ENCODE results near the gene MAPK8.
A peak's percentile ranks its signal among the peaks of the same experiment; 100 is the strongest.

MAPK8 gene

GRCh38 chr10:48429309-48429708 is 122.8 kb downstream of the MAPK8 start:
- TF ChIP-seq, protein P1, sequence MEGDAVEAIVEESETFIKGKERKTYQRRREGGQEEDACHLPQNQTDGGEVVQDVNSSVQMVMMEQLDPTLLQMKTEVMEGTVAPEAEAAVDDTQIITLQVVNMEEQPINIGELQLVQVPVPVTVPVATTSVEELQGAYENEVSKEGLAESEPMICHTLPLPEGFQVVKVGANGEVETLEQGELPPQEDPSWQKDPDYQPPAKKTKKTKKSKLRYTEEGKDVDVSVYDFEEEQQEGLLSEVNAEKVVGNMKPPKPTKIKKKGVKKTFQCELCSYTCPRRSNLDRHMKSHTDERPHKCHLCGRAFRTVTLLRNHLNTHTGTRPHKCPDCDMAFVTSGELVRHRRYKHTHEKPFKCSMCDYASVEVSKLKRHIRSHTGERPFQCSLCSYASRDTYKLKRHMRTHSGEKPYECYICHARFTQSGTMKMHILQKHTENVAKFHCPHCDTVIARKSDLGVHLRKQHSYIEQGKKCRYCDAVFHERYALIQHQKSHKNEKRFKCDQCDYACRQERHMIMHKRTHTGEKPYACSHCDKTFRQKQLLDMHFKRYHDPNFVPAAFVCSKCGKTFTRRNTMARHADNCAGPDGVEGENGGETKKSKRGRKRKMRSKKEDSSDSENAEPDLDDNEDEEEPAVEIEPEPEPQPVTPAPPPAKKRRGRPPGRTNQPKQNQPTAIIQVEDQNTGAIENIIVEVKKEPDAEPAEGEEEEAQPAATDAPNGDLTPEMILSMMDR (conservative IDR thresholded peaks at IDR 0.05; ENCODE audit: low read length): no peak
- no peak for DNase-seq (ENCODE audit: low read depth)
- no peak overlapping the region for H3K4me3 ChIP-seq (ENCODE audit: low read length)

DNA sequence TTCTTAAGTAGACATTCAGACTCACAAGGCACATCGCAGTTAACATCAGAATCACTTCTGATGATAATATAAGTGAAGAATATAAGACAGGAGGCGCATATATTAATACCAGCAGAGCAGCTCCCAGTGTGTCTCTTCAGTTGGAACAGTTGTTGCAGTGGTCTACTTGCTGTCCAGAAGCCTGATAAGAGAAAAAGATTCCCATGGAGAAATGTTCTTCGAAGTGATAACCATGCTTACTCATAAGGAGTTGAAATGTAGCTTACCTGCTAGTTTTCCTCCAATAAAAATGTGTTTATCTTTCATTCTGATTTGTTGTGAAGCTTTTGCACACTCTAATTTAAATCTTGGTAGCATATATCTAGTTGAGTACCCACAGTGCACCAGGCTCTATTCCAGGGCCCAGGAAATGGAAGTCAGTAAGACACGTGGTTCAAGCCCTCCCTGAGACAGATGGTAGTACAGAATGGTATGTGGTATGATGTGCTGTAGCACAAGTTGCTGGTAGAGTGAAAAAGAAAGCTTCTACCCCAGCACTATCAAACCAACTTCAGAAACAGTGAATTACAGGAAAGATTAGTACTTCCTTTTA is 124.0 kb downstream of the MAPK8 start:
- no peak for DNase-seq (ENCODE audit: low read depth)
- TF ChIP-seq, protein P1 (conservative IDR thresholded peaks at IDR 0.05; ENCODE audit: low read length): no peak
- H3K4me3 ChIP-seq (ENCODE audit: low read length): no peak overlapping the region

DNA sequence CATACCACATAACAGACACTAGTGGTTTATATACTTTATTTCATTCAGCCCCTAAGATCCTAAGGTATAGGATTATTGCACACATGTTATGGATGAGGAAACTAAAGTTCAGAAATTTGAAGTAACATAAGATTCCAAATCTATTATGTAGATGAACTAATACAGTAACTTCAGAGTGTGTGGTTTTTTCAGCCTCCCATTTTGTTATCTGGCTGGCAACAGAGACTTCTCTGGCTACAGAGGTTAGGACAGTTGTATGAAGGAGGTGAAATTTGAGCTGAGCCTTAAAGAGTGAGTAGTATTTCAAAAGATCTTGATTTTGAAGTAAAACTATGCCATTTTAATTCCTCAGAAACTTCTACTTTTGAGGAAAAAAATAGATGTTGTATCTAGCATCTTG is 125.4 kb downstream of the MAPK8 start:
- DNase-seq (ENCODE audit: low read depth): no peak
- TF ChIP-seq, protein P1 (conservative IDR thresholded peaks at IDR 0.05; ENCODE audit: low read length): no peak
- no peak overlapping the region for H3K4me3 ChIP-seq (ENCODE audit: low read length)

- no peak overlapping the region for H3K4me3 ChIP-seq (ENCODE audit: low read length)
- DNase-seq (ENCODE audit: low read depth): no peak
- TF ChIP-seq, protein P1 (conservative IDR thresholded peaks at IDR 0.05; ENCODE audit: low read length): no peak
Observed at GRCh38 chr10:48437546-48437945, 131.1 kb downstream of the MAPK8 start.

DNA sequence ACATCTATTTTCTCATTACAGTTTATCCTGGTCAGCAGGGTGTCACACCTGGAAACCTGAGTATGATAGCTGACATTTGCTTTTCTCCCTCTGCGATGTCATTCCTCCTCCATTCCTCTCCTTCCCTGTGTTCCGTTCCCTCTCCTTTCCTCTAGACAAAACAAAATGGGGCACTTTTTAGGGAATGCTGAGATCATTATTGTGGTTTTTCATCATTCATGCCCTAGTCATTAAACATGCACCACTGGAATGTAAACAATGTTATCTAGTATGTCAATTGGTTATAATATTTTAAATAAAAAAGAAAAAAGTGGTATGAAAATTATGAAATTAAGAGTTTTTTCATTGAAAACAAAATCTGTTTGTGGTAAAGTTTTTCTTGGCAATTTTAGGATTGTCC is 132.6 kb downstream of the MAPK8 start:
- TF ChIP-seq, protein P1 (conservative IDR thresholded peaks at IDR 0.05; ENCODE audit: low read length): no peak
- peak; percentile 80 for DNase-seq (ENCODE audit: low read depth)
- H3K4me3 ChIP-seq (ENCODE audit: low read length): no peak overlapping the region

GRCh38 chr10:48439581-48440041 is 133.1 kb downstream of the MAPK8 start:
- DNase-seq (ENCODE audit: low read depth): peak; percentile 44
- no peak overlapping the region for H3K4me3 ChIP-seq (ENCODE audit: low read length)
- TF ChIP-seq, protein P1 (conservative IDR thresholded peaks at IDR 0.05; ENCODE audit: low read length): no peak

DNA sequence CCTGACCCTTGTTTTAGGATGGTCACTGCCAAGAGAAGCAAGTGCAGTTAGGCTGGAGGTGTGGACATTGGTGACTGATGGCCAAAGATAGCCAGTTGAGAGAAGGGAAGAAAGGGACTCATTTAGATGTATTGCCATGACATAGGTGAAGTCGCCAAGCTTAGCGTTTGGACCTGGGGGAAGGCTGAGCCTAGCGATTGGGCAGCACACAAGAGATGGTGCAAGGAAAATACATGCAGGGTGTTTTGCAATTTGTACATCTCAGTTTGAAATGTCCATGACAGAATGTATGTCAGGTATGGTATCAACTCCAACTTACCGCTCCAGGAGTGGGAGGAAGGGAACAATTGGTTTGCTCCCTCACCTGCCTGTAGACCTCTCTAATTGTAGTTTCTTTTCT is 134.3 kb downstream of the MAPK8 start:
- no peak for DNase-seq (ENCODE audit: low read depth)
- TF ChIP-seq, protein P1 (conservative IDR thresholded peaks at IDR 0.05; ENCODE audit: low read length): no peak

More for the DNA sequence above, 134.3 kb downstream of the MAPK8 start:
- H3K4me3 ChIP-seq (ENCODE audit: low read length): no peak overlapping the region

Measured in AG10803 (cell line).